ENCODE results near the gene CIAO2B. TPM values are rescaled to one million over a fixed set of nuclear protein-coding genes. Genes with fewer than 3 reads are reported as not detected.
A peak's percentile ranks its signal among the peaks of the same experiment; 100 is the strongest.

CIAO2B gene
- total RNA-seq, 4 donors from 2014 or later: 83.1 to 101 (median 95.5) TPM

DNA sequence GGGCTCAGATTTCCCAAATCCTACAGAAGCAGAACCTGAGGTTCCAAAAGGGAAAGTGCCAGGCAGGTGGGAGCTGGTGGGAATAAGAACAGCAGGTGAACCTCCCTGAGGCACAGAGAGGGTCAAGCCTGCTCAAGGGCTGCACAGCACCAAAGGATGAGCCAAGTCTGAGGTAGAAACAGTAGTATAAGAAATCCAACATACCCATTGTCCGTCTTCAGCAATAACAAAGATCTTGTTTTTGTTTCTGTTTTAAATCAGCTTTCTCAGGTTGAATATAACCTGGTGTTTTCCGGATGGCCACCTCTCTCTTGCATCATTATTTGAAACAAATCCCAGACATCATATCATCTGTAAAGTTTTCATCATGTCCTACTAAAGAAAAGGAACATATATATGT lies 16.2 kb upstream of the CIAO2B start:
- Histone ChIP-seq H3K27ac (replicated peaks in 1 of 4) (no peak overlapping the region), H3K4me1 (peaks cover 16 to 25% (median 22%) of the 10 kb centered on the region in 4 donors), H3K4me3 (no peak overlapping the region), H3K9me3 (no peaks in the 10 kb centered on the region), H3K36me3 (no peaks in the 10 kb centered on the region), H3K27me3 (peaks cover 0 to 26% (median 0%) of the 10 kb centered on the region in 4 donors)
- 90% methylated on average over 2 of the region's 2 CpGs for WGBS
- TF ChIP-seq POLR2AphosphoS5 (IDR thresholded peaks at IDR 0.05) (no peak), POLR2A (IDR thresholded peaks at IDR 0.05; ENCODE audit: low read depth) (no peak), EP300 (IDR thresholded peaks at IDR 0.05) (no peak)
- TF ChIP-seq, protein P1, sequence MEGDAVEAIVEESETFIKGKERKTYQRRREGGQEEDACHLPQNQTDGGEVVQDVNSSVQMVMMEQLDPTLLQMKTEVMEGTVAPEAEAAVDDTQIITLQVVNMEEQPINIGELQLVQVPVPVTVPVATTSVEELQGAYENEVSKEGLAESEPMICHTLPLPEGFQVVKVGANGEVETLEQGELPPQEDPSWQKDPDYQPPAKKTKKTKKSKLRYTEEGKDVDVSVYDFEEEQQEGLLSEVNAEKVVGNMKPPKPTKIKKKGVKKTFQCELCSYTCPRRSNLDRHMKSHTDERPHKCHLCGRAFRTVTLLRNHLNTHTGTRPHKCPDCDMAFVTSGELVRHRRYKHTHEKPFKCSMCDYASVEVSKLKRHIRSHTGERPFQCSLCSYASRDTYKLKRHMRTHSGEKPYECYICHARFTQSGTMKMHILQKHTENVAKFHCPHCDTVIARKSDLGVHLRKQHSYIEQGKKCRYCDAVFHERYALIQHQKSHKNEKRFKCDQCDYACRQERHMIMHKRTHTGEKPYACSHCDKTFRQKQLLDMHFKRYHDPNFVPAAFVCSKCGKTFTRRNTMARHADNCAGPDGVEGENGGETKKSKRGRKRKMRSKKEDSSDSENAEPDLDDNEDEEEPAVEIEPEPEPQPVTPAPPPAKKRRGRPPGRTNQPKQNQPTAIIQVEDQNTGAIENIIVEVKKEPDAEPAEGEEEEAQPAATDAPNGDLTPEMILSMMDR (IDR thresholded peaks at IDR 0.05): no peak
- DNase-seq (ENCODE audit: extremely low spot score): no peak
- intact Hi-C loops (cut with DNase I): no loop called here

DNA sequence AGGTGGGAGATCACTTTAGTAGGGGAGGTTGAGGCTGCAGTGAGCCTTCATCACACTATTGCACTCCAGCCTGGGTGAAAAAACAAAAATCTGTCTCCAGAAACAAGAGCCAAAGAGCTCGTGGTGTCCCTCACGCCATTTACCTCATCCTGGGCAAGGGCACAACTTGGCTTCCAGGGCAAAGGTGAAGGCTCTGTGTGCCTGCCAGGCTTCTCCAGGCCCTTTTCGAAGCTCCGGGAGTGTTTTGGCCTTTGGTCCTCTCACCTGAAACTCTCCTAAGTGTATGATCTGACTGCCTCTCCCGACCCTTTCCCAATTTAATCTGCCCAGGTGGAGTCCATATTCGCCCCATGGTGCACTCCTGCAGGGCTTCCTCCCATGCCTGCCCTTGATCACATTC lies 15.3 kb upstream of the CIAO2B start:
- H3K27ac ChIP-seq (replicated peaks in 1 of 4): no peak overlapping the region
- peaks cover 16 to 25% (median 22%) of the 10 kb centered on the region in 4 donors for H3K4me1 ChIP-seq
- intact Hi-C loops (cut with DNase I): no loop called here
- WGBS: 84% methylated on average over 6 of the region's 6 CpGs
- DNase-seq (ENCODE audit: extremely low spot score): no peak
- H3K9me3 ChIP-seq: no peaks in the 10 kb centered on the region
- no peaks in the 10 kb centered on the region for H3K36me3 ChIP-seq
- TF ChIP-seq POLR2AphosphoS5 (IDR thresholded peaks at IDR 0.05) (no peak), EP300 (IDR thresholded peaks at IDR 0.05) (no peak), POLR2A (IDR thresholded peaks at IDR 0.05; ENCODE audit: low read depth) (no peak)
- TF ChIP-seq, protein P1 (IDR thresholded peaks at IDR 0.05): no peak
- no peak overlapping the region for H3K4me3 ChIP-seq
- H3K27me3 ChIP-seq: peaks cover 0 to 26% (median 0%) of the 10 kb centered on the region in 4 donors

DNA sequence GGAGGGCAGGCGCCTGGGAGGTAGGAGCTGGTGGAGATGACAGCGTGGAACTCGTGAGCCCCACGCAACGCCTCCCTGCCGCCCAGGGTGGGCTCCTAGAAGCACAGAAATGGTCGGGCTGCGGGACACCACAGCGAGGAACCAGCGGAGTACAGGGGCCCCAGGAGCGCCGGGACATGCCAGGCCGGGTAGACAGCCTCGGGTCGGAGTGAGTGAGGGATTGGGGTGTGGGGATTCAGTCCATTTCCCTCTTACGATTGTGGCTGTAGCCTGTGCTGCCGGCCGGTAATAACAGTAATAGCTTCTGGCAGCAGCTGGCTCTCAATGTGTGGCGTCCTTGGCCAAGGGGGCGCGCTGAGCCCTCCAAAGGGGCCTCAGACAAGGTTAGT lies 14.6 kb upstream of the CIAO2B start:
- DNase-seq (ENCODE audit: extremely low spot score): no peak
- H3K9me3 ChIP-seq: no peaks in the 10 kb centered on the region
- peaks cover 16 to 25% (median 22%) of the 10 kb centered on the region in 4 donors for H3K4me1 ChIP-seq
- H3K36me3 ChIP-seq: peaks cover under 1 to 6% (median 3%) of the 10 kb centered on the region in 4 donors
- 35% methylated on average over 13 of the region's 21 CpGs for WGBS
- H3K4me3 ChIP-seq: peak overlapping the region; percentile 46 to 64 (median 60)
- H3K27ac ChIP-seq (replicated peaks in 1 of 4): no peak overlapping the region
- peaks cover 0 to 26% (median 0%) of the 10 kb centered on the region in 4 donors for H3K27me3 ChIP-seq
- TF ChIP-seq EP300 (IDR thresholded peaks at IDR 0.05): no peak
- TF ChIP-seq, protein P1 (IDR thresholded peaks at IDR 0.05): no peak
- no peak for TF ChIP-seq POLR2AphosphoS5 (IDR thresholded peaks at IDR 0.05)
- no peak for TF ChIP-seq POLR2A (IDR thresholded peaks at IDR 0.05; ENCODE audit: low read depth)
- intact Hi-C loops (cut with DNase I): no loop called here

DNA sequence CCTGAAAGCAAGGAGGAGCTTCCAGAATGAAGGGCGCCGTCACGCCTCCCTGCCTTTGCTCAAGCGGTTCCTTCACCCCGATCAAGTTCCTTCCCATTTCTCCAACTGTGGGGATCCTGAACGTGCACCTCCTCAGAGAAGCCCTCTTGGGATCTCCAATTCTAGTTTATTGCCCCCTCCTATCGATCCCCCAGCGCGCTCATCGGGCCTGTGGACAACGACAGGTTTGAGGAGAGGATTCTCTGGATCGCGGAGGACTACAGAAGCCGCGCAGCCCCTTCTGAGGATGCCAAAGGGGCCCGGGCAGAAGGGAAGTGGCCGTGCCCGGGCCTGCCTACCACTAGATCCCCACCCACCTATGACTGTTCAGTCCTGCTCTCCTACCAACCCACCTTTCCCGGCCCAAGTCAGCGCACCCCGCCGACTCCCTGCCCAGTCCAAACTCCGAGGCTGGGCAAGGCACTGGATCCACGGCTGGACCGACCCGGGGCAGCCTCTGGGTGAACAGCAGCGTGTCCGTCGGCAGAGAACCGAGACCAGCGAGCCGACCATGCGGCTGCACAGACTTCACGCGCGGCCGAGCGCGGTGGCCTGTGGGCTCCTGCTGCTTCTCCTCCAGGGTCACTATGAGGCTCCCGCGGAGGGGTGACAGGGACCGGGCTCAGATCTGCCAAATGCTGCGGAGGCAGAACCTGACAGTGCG lies 14.1 kb upstream of the CIAO2B start:
- Histone ChIP-seq H3K27ac (replicated peaks in 1 of 4) (no peak overlapping the region), H3K4me1 (peaks cover 16 to 25% (median 22%) of the 10 kb centered on the region in 4 donors), H3K27me3 (peaks cover 0 to 26% (median 0%) of the 10 kb centered on the region in 4 donors), H3K36me3 (peaks cover 6 to 11% (median 8%) of the 10 kb centered on the region in 4 donors), H3K4me3 (peak overlapping the region; percentile 46 to 64 (median 60)), H3K9me3 (no peaks in the 10 kb centered on the region)
- TF ChIP-seq, protein P1 (IDR thresholded peaks at IDR 0.05): no peak
- TF ChIP-seq POLR2AphosphoS5 (IDR thresholded peaks at IDR 0.05) (no peak), EP300 (IDR thresholded peaks at IDR 0.05) (no peak), POLR2A (IDR thresholded peaks at IDR 0.05; ENCODE audit: low read depth) (no peak)
- DNase-seq (ENCODE audit: extremely low spot score): no peak
- WGBS: 6% methylated on average over 22 of the region's 44 CpGs
- intact Hi-C loops (cut with DNase I): no loop called here

Measured in esophagus muscularis mucosa (tissue), 4 donors.